Peyer's patch (tissue), 4 donors: ENCODE measurements around the gene SMC1B.

Experiments
- CTCF ChIP-seq, 6 experiments: fragments of 450-650 bp in 4 of 6; fragments of 200-600 bp in 2 of 6; sonication (generic) in 1 of 6; IDR thresholded peaks; one replicate each; pipeline ENCODE4 v1.5.1; 2017 to 2019; ENCODE audit warnings: antibody characterized with exemption in 6 of 6, mild to moderate bottlenecking in 3 of 6, moderate library complexity in 1 of 6
- POLR2A ChIP-seq, 2 donors: fragments of 450-650 bp; IDR thresholded peaks; one replicate each; pipeline ENCODE4 v1.5.1; 2017; ENCODE audit warnings: antibody characterized with exemption in 2 of 2, mild to moderate bottlenecking in 2 of 2, moderate library complexity in 2 of 2

DNA sequence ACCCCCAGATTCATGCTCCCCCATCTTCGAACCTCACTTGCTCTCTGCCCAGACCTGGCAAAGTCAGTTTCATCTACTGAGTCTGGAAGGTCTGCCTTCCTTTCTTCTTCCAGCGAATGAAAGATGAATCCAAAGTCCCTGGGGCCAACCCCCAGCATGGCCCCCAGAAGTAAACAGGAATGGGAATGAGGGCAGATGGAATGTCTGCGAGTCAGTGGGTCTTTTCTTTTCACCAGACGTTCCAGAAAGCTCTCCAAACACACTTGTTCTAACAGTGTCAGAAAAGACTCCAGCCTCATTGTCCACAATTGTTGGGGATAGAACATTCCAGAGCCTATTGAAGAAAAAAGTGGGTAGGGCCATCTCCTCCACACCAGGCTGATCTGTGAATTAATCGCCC lies 28.7 kb upstream of the SMC1B start:
- no peak for TF ChIP-seq CTCF (IDR thresholded peaks at IDR 0.05)
- TF ChIP-seq POLR2A (IDR thresholded peaks at IDR 0.05): no peak
